H1 (cell line): ENCODE measurements around the gene FHIP1B. TPM values are rescaled to one million over a fixed set of nuclear protein-coding genes. Genes with fewer than 3 reads are reported as not detected.

ENCODE experiments used
- polyA plus RNA-seq, 7 experiments: library from polyadenylated mRNA; depleted of rRNA in 3 of 7; stranded (reverse) in 5 of 7; unstranded in 2 of 7; fragments of >200 nt in 5 of 7; fragments of 200-250 nt in 2 of 7; gene quantifications; 1 replicate in 5 of 7; 2 replicates in 1 of 7; 4 replicates in 1 of 7; pipeline versions ENCODE4 v1.2.1 to v1.2.3, GENCODE V29; 2011 to 2013; ENCODE audit warnings: missing spikeins in 2 of 7, mixed read lengths in 2 of 7
- total RNA-seq: library from RNA; stranded (reverse); fragmentation: NEBNext Ultra II Directional; extraction: Animal tissue kit (Norgen Biotek cat#: 25700); gene quantifications from 2 replicates; pipeline ENCODE4 v1.2.1, GENCODE V29; 2021
- TF ChIP-seq, protein P1 (sequence below): IDR thresholded peaks from 2 replicates; pipeline ENCODE4 v1.6.1; 2012; ENCODE audit warnings: low read length, inconsistent platforms

FHIP1B gene
- total and polyA plus RNA-seq, 2 of the 8 experiments (the other 6 are each of a cell fraction or from before 2014, with no cell fraction given) = 16.8 to 41.9 TPM

DNA sequence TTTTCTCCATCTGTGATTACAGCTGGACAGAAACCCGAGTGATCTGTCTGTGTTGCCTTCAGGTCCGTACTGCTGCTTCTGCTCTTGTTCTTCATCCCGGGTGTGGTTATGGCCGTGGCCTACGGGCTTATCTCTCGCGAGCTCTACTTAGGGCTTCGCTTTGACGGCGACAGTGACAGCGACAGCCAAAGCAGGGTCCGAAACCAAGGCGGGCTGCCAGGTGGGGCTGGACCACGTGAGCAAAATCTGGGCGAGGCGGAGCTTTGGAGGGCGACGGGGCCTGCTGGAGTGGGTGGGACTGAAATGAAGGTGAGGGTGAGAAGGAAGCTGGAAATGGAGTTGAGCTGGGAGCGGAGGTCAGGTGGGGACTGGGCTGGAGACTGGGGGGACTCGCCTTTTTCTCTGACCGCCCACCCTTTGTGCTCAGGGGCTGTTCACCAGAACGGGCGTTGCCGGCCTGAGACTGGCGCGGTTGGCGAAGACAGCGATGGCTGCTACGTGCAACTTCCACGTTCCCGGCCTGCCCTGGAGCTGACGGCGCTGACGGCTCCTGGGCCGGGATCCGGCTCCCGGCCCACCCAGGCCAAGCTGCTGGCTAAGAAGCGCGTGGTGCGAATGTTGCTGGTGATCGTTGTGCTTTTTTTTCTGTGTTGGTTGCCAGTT, 36.3 kb upstream of the FHIP1B start (continued):
- TF ChIP-seq, protein P1, sequence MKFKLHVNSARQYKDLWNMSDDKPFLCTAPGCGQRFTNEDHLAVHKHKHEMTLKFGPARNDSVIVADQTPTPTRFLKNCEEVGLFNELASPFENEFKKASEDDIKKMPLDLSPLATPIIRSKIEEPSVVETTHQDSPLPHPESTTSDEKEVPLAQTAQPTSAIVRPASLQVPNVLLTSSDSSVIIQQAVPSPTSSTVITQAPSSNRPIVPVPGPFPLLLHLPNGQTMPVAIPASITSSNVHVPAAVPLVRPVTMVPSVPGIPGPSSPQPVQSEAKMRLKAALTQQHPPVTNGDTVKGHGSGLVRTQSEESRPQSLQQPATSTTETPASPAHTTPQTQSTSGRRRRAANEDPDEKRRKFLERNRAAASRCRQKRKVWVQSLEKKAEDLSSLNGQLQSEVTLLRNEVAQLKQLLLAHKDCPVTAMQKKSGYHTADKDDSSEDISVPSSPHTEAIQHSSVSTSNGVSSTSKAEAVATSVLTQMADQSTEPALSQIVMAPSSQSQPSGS = no peak
- TF ChIP-seq, all 59 proteins: peak for 0
